ENCODE measurements around the gene IDH3G. TPM values are rescaled to one million over a fixed set of nuclear protein-coding genes. Genes with fewer than 3 reads are reported as not detected.

Gene IDH3G
- total RNA-seq, 2 donors from 2014 or later: 62.5 to 74.1 TPM

DNA sequence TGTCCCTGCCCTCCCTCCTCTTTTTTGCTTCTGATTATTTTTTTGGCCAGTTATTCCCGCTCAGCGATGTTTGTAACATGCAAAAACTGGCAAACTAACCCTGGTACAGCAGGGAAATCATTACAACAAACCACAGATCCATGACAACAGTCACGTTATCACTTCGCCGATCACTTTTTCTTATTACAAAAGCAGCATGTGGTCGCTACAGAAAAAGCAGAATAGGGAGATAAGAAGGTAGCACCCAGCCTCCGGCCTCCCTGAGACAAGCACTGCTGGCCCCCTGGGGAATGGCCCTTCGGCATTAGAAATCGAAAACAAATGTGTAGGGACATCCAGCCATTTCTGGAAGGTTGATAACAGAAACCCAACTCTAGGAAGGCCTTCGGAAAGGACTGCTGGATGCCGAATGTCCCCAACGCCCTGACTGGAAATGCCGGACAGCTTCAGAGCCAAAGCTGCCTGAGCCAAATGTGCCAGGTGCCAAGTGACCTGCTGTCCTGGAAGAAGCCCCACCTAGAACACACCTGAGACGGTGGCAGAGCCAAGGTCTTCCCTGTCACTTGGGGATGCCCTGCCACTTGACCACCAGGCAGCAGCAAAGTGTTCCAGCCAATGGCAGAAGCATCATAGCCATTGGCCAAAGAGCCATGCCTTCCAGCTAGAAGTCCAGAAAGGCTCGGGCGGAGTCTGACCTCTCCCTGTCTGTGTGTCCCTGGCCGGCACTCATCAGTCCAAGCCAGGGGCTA lies 2.9 kb downstream of the IDH3G start:
- no peaks in the 10 kb centered on the region for H3K36me3 Mint-ChIP-seq
- no peaks in the 10 kb centered on the region for H3K27me3 Mint-ChIP-seq
- H3K4me3 Mint-ChIP-seq: peak overlapping the region; percentile 7
- no peak for ATAC-seq
- no peaks in the 10 kb centered on the region for H3K9me3 Mint-ChIP-seq
- H3K27ac Mint-ChIP-seq: no peak overlapping the region
- peaks cover 11 to 24% of the 10 kb centered on the region in 2 donors for H3K4me1 Mint-ChIP-seq (ENCODE audit: low read depth in 2 of 2)
- no peak for DNase-seq (ENCODE audit: low spot score)

DNA sequence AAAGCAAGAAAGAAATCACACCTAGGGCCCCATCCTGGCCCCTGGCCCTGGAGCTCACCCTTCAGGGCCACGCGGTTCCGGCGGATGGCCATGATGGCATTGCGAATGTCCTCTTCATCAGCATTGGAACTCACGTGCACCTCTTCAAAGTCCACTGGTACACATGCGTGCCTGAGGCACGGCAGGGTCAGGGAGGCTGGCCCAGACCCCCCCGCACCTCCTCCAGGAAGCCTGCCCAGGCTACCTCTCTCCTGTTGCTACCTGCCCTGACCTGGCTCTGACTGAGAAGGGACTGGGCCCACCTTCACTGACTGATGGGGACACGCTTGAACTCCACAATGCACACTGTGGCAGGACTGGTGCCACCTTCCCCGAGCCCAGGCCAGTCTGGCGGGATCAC lies 4.5 kb downstream of the IDH3G start:
- Mint-ChIP-seq H3K9me3 (no peaks in the 10 kb centered on the region), H3K4me3 (no peak overlapping the region), H3K27ac (no peak overlapping the region), H3K36me3 (no peaks in the 10 kb centered on the region), H3K4me1 (ENCODE audit: low read depth in 2 of 2) (peaks cover 8 to 19% of the 10 kb centered on the region in 2 donors), H3K27me3 (no peaks in the 10 kb centered on the region)
- no peak for ATAC-seq
- DNase-seq (ENCODE audit: low spot score): no peak

DNA sequence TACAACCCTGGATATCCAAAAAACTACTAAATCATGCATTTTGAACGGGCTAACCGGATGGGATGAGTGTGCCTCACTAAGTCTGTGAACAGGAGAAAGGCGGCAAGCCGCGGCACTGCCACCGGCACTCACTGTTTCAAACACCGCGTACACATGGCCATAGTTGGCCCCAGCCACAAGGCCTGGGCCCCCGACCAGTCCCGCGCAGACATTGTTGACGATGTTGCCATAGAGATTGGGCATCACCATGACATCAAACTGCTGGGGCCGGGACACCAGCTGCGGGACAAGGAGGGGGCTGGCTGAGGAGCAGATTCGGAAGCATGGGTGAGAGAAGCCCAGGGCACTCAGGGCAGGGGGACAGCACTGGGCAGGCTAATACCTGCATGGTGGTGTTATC lies 7.5 kb downstream of the IDH3G start:
- no peak for ATAC-seq
- H3K27ac Mint-ChIP-seq: no peak overlapping the region
- no peak overlapping the region for H3K4me3 Mint-ChIP-seq
- H3K4me1 Mint-ChIP-seq (ENCODE audit: low read depth in 2 of 2): peaks cover 0 to 8% of the 10 kb centered on the region in 2 donors
- no peak for DNase-seq (ENCODE audit: low spot score)
- H3K9me3 Mint-ChIP-seq: no peaks in the 10 kb centered on the region
- H3K27me3 Mint-ChIP-seq: no peaks in the 10 kb centered on the region
- no peaks in the 10 kb centered on the region for H3K36me3 Mint-ChIP-seq

DNA sequence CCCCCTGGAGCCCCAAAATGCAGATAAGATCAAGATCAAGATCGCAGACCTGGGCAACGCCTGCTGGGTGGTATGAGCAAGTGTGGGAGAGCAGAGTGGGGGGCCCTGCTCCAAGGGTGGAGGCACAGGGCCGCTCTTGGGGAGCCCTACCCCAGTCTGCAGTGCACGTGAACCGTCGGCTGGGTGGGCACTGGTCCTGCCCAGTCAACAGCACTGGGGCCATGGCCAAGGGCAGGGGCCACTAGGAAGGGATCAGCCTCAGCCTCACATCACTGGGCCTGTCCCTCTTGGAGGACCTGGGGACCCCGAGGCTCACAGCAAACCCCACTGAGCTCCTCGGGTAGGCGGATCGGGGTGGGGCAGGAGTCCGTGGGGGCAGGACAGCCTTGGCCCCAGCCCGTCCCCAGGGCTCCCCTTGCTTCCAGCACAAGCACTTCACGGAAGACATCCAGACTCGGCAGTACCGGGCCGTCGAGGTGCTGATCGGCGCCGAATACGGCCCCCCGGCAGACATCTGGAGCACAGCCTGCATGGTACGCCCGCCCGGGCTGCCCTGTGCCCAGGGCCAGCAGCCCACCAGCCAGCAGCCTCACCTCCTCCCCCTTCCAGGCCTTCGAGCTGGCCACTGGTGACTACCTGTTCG lies 9.7 kb downstream of the IDH3G start:
- ATAC-seq: no peak
- Mint-ChIP-seq H3K4me3 (no peak overlapping the region), H3K27me3 (peaks cover 0 to 8% of the 10 kb centered on the region in 2 donors), H3K9me3 (no peaks in the 10 kb centered on the region), H3K4me1 (ENCODE audit: low read depth in 2 of 2) (peaks cover 0 to 12% of the 10 kb centered on the region in 2 donors), H3K36me3 (no peaks in the 10 kb centered on the region), H3K27ac (no peak overlapping the region)
- DNase-seq (ENCODE audit: low spot score): no peak

DNA sequence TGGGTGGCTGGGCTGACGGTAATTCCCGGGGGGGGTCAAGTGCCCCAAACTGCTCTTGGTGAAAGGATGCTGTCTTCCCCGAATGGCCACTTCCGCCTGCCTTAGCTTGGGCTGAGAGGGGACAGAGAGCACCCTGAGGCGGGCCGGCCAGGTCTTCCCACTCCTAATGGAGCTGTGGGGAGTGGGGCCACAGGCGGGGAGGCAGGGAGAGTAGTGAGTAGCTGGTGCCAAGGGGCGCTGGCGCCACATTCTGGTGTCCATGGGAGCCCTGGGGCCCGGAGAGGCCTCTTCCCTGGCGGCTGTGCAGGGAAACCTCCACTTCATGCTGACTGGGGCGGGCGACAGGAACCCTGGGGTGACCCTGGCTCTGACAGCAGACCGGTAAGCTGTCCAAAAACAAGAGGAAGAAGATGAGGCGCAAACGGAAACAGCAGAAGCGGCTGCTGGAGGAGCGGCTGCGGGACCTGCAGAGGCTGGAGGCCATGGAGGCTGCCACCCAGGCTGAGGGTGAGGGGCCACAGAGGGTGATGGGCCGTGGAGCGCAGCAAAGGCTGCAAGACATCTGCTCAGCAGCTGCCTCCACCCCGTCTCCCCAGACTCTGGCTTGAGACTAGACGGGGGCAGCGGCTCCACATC lies 10.7 kb downstream of the IDH3G start:
- peaks cover 0 to 10% of the 10 kb centered on the region in 2 donors for H3K4me1 Mint-ChIP-seq (ENCODE audit: low read depth in 2 of 2)
- DNase-seq (ENCODE audit: low spot score) (no peak), ATAC-seq (no peak)
- no peak overlapping the region for H3K4me3 Mint-ChIP-seq
- H3K36me3 Mint-ChIP-seq: no peaks in the 10 kb centered on the region
- no peaks in the 10 kb centered on the region for H3K9me3 Mint-ChIP-seq
- peaks cover 0 to 8% of the 10 kb centered on the region in 2 donors for H3K27me3 Mint-ChIP-seq
- no peak overlapping the region for H3K27ac Mint-ChIP-seq

DNA sequence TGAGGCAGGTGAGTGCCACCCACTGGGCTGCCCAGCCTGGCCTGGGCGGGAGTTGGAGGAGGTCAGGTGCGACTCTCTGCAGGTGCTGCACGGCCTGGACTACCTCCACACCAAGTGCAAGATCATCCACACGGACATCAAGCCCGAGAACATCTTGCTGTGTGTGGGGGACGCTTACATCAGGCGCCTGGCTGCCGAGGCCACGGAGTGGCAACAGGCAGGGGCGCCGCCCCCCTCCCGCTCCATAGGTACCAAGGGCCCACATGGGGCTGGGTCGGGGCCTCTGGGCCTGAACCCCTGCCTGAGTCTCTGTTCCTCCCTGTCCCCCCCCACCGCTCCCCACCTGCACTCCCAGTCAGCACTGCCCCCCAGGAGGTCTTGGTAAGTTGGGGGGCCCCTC lies 11.3 kb downstream of the IDH3G start:
- Mint-ChIP-seq H3K27me3 (peaks cover 0 to 8% of the 10 kb centered on the region in 2 donors), H3K36me3 (no peaks in the 10 kb centered on the region), H3K4me3 (no peak overlapping the region), H3K4me1 (ENCODE audit: low read depth in 2 of 2) (peaks cover 0 to 10% of the 10 kb centered on the region in 2 donors), H3K9me3 (no peaks in the 10 kb centered on the region), H3K27ac (no peak overlapping the region)
- no peak for ATAC-seq
- no peak for DNase-seq (ENCODE audit: low spot score)

DNA sequence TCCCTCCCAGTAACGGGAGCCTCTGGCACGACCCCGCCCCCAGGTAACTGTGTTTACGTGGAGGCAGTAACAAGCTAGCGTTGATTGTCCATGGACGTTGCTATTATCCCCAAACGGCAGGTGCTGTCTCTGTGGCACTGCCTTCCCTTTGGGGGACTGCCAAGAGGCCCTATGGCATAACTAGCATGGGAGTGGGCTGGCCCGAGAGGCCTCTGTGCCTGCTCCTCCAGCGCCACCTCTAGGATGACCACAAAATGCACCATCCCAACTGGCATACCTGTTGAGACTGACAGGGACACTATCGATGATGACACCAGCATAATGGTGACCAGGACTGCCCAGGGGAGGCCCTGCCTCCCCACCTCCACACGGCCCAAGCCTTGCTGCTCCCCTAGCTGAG lies 11.9 kb downstream of the IDH3G start:
- no peaks in the 10 kb centered on the region for H3K36me3 Mint-ChIP-seq
- peaks cover 0 to 10% of the 10 kb centered on the region in 2 donors for H3K4me1 Mint-ChIP-seq (ENCODE audit: low read depth in 2 of 2)
- H3K4me3 Mint-ChIP-seq: no peak overlapping the region
- peaks cover 0 to 8% of the 10 kb centered on the region in 2 donors for H3K27me3 Mint-ChIP-seq
- DNase-seq (ENCODE audit: low spot score): no peak
- H3K27ac Mint-ChIP-seq: no peak overlapping the region
- no peaks in the 10 kb centered on the region for H3K9me3 Mint-ChIP-seq
- ATAC-seq: no peak

DNA sequence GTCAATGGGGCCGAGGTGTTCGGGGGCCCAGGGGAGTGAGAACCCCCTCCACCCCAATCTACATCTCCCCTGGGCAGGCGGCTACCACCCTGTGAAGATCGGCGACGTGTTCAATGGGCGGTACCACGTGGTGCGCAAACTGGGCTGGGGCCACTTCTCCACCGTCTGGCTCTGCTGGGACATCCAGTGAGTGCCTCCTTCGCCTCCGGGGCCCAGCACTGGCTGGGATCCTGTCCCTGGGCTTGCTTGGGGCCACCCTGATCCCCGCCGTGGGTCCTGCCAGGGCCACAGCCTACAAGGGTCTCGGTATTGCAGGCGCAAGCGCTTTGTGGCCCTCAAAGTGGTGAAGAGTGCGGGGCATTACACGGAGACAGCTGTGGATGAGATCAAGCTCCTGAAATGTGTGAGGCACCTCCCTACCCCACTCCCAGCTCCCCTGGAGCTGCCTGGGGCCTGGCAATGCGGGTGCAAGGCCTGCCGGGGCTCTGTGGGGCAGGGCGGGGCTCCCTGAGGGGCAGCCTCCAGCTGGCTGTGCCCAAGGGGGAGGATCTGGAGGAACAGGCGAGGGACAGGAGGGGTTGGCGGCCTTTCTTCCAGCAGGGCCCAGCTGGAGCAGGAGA lies 12.6 kb downstream of the IDH3G start:
- H3K36me3 Mint-ChIP-seq: no peaks in the 10 kb centered on the region
- ATAC-seq (no peak), DNase-seq (ENCODE audit: low spot score) (no peak)
- H3K4me3 Mint-ChIP-seq: no peak overlapping the region
- no peaks in the 10 kb centered on the region for H3K9me3 Mint-ChIP-seq
- no peak overlapping the region for H3K27ac Mint-ChIP-seq
- peaks cover 0 to 8% of the 10 kb centered on the region in 2 donors for H3K27me3 Mint-ChIP-seq
- peaks cover 0 to 10% of the 10 kb centered on the region in 2 donors for H3K4me1 Mint-ChIP-seq (ENCODE audit: low read depth in 2 of 2)

DNA sequence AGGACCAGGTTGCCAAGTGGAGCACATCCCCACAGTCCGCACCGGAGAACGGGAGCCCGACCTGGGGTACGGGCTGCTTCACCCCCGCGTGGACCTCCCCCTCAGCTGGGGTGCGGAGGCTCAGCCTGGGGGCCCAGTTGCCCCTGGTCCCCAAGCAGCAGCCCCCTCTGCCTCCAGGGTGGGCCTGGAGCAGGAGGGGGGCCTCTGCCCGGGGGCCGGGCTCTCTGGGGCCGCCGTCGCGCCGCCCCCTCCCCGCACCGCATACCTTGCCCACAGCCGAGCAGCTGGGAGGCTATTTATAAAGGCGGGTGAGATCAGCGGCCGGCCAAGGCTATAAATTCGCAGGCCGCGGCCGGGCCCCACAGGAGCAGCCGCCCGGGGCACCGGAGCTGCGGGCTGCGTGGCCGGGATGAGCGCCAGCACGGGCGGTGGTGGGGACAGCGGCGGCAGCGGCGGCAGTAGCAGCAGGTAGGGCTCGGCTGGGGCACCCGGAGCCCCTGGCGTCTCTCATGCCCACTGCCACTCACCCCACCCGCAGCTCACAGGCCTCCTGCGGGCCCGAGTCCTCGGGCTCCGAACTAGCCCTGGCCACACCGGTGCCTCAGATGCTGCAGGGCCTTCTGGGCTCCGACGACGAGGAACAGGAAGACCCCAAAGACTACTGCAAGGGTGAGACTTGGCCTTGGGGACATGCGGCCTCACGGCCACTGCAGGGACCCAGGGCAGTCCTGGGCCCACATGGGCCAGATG lies 13.3 kb downstream of the IDH3G start, which contains the start of gene SRPK3:
SRPK3 (plus strand) TSS at position 364 of the 750 bp plus-strand sequence; CDS start at position 410, 46 bp downstream.
- Mint-ChIP-seq H3K4me1 (ENCODE audit: low read depth in 2 of 2) (peaks cover 0 to 10% of the 10 kb centered on the region in 2 donors), H3K27me3 (peaks cover 0 to 8% of the 10 kb centered on the region in 2 donors), H3K27ac (no peak within 1 kb of the TSS), H3K9me3 (no peaks in the 10 kb centered on the region), H3K36me3 (no peaks in the 10 kb centered on the region), H3K4me3 (no peak within 1 kb of the TSS)
- no peak for ATAC-seq
- DNase-seq (ENCODE audit: low spot score): no peak

DNA sequence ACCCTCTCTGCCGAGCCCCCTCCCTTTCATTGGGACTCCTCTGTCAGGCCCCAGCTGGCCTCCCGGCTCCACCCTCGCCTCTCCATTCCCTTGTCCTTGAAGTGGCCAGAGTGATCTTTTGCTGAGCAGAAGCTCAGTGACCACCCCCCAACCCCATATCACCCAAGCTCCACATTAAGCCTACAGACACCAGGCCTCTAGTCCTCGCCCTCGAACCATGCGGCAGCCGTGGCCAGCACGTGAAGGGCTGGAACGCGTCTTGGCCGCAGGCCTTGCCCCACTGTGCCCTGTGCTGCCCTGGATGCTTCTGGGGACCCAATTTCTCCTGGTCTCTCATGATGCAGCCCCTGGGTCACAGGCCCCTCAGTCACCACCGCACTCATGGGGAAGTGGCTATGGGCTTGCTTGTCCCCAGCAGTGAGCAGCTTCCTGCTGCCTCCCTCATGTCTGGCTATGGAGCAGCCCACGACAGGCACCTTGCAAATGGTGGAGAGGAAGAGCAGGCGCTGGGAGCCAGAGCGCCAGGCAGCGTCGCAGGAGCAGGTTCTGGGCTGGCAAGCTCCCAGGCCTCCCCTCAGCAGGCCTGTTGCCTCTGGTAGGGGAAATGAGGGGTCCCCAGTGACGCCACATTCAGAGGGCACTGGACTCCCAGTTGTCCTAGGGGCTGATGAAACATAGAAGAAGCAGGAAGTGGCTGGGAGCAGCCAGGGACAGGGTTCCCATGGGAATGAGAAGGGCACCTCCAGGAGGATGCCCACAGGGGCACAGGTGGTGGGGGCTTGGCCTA lies 14.1 kb downstream of the IDH3G start:
- no peak for ATAC-seq
- Mint-ChIP-seq H3K4me1 (ENCODE audit: low read depth in 2 of 2) (peaks cover 0 to 10% of the 10 kb centered on the region in 2 donors), H3K9me3 (no peaks in the 10 kb centered on the region), H3K27ac (no peak overlapping the region), H3K27me3 (peaks cover 0 to 8% of the 10 kb centered on the region in 2 donors), H3K36me3 (no peaks in the 10 kb centered on the region), H3K4me3 (no peak overlapping the region)
- DNase-seq (ENCODE audit: low spot score): no peak

DNA sequence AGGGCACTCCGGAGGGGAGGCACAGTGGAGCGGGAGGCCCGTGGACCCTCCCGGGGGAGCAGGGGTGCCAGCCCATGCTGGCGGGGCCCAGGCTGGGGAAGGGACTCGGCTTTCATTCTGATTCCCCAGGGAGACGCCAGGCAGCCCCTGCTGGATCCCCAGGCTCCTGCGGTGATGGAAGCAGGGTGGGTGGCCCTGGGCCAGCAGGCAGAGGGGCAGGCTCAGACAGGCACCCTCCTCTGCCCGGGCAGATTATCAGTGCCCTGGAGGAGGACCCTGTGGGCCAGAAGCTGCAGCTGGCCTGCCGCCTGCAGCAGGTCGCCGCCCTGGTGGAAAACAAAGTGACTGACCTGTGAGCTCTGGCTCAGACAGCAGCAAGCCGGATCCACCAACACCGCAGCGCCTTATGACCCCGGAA lies 15.5 kb downstream of the IDH3G start:
- Mint-ChIP-seq H3K36me3 (no peaks in the 10 kb centered on the region), H3K27me3 (peaks cover 0 to 8% of the 10 kb centered on the region in 2 donors), H3K4me1 (ENCODE audit: low read depth in 2 of 2) (peaks cover 0 to 10% of the 10 kb centered on the region in 2 donors), H3K4me3 (no peak overlapping the region), H3K9me3 (no peaks in the 10 kb centered on the region), H3K27ac (no peak overlapping the region)
- no peak for ATAC-seq
- DNase-seq (ENCODE audit: low spot score): no peak

DNA sequence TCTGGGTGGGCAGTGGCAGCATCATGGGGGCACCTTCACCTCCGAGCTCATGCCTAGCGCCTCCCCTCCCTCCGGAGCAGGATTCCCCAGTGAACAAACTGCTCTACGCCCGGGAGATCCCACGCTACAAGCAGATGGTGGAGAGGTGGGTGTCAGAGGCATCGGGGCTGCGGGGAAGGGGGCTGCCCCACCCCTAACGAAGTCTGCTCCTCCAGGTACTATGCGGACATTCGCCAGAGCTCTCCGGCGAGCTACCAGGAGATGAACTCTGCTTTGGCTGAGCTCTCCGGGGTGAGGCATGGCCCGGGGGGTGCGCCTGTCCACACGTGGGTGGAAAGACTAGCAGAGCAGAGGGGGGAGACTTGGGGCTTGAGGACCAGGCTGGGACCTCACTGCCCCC lies 16.0 kb downstream of the IDH3G start:
- Mint-ChIP-seq H3K4me1 (ENCODE audit: low read depth in 2 of 2) (peaks cover 0 to 10% of the 10 kb centered on the region in 2 donors), H3K4me3 (no peak overlapping the region), H3K27ac (no peak overlapping the region), H3K27me3 (peaks cover 0 to 8% of the 10 kb centered on the region in 2 donors), H3K9me3 (no peaks in the 10 kb centered on the region), H3K36me3 (no peaks in the 10 kb centered on the region)
- no peak for ATAC-seq
- DNase-seq (ENCODE audit: low spot score): no peak

All from natural killer cell treated with Interleukin-12 subunit alpha and Interleukin-12 subunit beta and Interleukin-15 and Interleukin-18, amount 100 ng/mL, for 72 hours (primary cell).